ENCODE data around the gene KRTAP13-4. TPM values are rescaled to one million over a fixed set of nuclear protein-coding genes. Genes with fewer than 3 reads are reported as not detected.

KRTAP13-4 gene
- not detected for total RNA-seq
- long read RNA-seq: 0 reads

- ATAC-seq (no peak), DNase-seq (ENCODE audit: missing footprints) (no peak)
- intact Hi-C loops (cut with DNase I): no loop called here
Observed at GRCh38 chr21:30430170-30430655, at the start of gene KRTAP13-4. Gene KRTAP13-4, plus strand, starts transcription at chr21:30430220. Its CDS starts 56 bp downstream, at chr21:30430276.

- intact Hi-C loops (cut with DNase I): no loop called here
- ATAC-seq: no peak
- no peak for DNase-seq (ENCODE audit: missing footprints)
Observed at GRCh38 chr21:30382201-30382600, 47.8 kb upstream of the KRTAP13-4 start.

GRCh38 chr21:30391492-30392025 is 38.5 kb upstream of the KRTAP13-4 start:
- intact Hi-C loops (cut with DNase I): no loop called here
- ATAC-seq: no peak
- no peak for DNase-seq (ENCODE audit: missing footprints)

- intact Hi-C loops (cut with DNase I): no loop called here
- no peak for DNase-seq (ENCODE audit: missing footprints)
- no peak for ATAC-seq
Observed at GRCh38 chr21:30395731-30396130, 34.3 kb upstream of the KRTAP13-4 start, which contains the start of gene KRTAP13-1. Gene KRTAP13-1, plus strand, starts transcription at chr21:30396031. Its CDS starts 56 bp downstream, at chr21:30396087.

- no peak for DNase-seq (ENCODE audit: missing footprints)
- peak; percentile 67 for ATAC-seq
- intact Hi-C loops (cut with DNase I): no loop called here
Observed at GRCh38 chr21:30408782-30409494, 21.1 kb upstream of the KRTAP13-4 start.

GRCh38 chr21:30415993-30416392 is 14.0 kb upstream of the KRTAP13-4 start:
- intact Hi-C loops (cut with DNase I): no loop called here
- DNase-seq (ENCODE audit: missing footprints) (no peak), ATAC-seq (no peak)

GRCh38 chr21:30425826-30426225 is 4.2 kb upstream of the KRTAP13-4 start, which contains the start of gene KRTAP13-3:
Gene KRTAP13-3, minus strand, starts transcription at chr21:30425926. Its CDS starts 14 bp downstream, at chr21:30425912.
- intact Hi-C loops (cut with DNase I): no loop called here
- ATAC-seq (no peak), DNase-seq (ENCODE audit: missing footprints) (no peak)

- intact Hi-C loops (cut with DNase I): no loop called here
- no peak for ATAC-seq
- no peak for DNase-seq (ENCODE audit: missing footprints)
Observed at GRCh38 chr21:30426731-30427130, 3.3 kb upstream of the KRTAP13-4 start.

- DNase-seq (ENCODE audit: missing footprints): no peak
- peak; percentile 26 for ATAC-seq
- intact Hi-C loops (cut with DNase I): no loop called here
Observed at GRCh38 chr21:30434033-30434631, 4.1 kb downstream of the KRTAP13-4 start.

- intact Hi-C loops (cut with DNase I): no loop called here
- no peak for ATAC-seq
- no peak for DNase-seq (ENCODE audit: missing footprints)
Observed at GRCh38 chr21:30437010-30437565, 7.1 kb downstream of the KRTAP13-4 start.

- ATAC-seq (no peak), DNase-seq (ENCODE audit: missing footprints) (no peak)
- intact Hi-C loops (cut with DNase I): loop anchor here (5.0 to 10.0 kb wide), 2 partner anchors 292 to 645 kb away; no protein-coding TSS in a partner anchor
Observed at GRCh38 chr21:30439975-30440374, 10.0 kb downstream of the KRTAP13-4 start, which contains the start of gene KRTAP15-1. Gene KRTAP15-1, plus strand, starts transcription at chr21:30440275. Its CDS starts 53 bp downstream, at chr21:30440328.

GRCh38 chr21:30443226-30443625 is 13.2 kb downstream of the KRTAP13-4 start:
- DNase-seq (ENCODE audit: missing footprints) (no peak), ATAC-seq (no peak)
- intact Hi-C loops (cut with DNase I): loop anchor here (5.0 to 10.0 kb wide), 2 partner anchors 289 to 642 kb away; no protein-coding TSS in a partner anchor

GRCh38 chr21:30444204-30444603 is 14.2 kb downstream of the KRTAP13-4 start:
- intact Hi-C loops (cut with DNase I): loop anchor here (5.0 to 10.0 kb wide), 2 partner anchors 288 to 641 kb away; no protein-coding TSS in a partner anchor
- no peak for DNase-seq (ENCODE audit: missing footprints)

GRCh38 chr21:30447056-30447455 is 17.0 kb downstream of the KRTAP13-4 start:
- ATAC-seq: no peak
- intact Hi-C loops (cut with DNase I): loop anchor here (10.0 kb wide), 1 partner anchor 638 kb away; no protein-coding TSS in a partner anchor

More at GRCh38 chr21:30444204-30444603, 14.2 kb downstream of the KRTAP13-4 start:
- ATAC-seq: no peak

GRCh38 chr21:30448514-30448913 is 18.5 kb downstream of the KRTAP13-4 start:
- ATAC-seq (no peak), DNase-seq (ENCODE audit: missing footprints) (no peak)
- intact Hi-C loops (cut with DNase I): loop anchor here (10.0 kb wide), 1 partner anchor 636 kb away; no protein-coding TSS in a partner anchor

More at GRCh38 chr21:30447056-30447455, 17.0 kb downstream of the KRTAP13-4 start:
- no peak for DNase-seq (ENCODE audit: missing footprints)

GRCh38 chr21:30463713-30464112 is 33.7 kb downstream of the KRTAP13-4 start:
- ATAC-seq: no peak
- intact Hi-C loops (cut with DNase I): no loop called here

GRCh38 chr21:30468900-30469714 is 39.1 kb downstream of the KRTAP13-4 start:
- no peak for DNase-seq (ENCODE audit: missing footprints)
- no peak for ATAC-seq
- intact Hi-C loops (cut with DNase I): no loop called here

More at GRCh38 chr21:30463713-30464112, 33.7 kb downstream of the KRTAP13-4 start:
- no peak for DNase-seq (ENCODE audit: missing footprints)

GRCh38 chr21:30478004-30478403 is 48.0 kb downstream of the KRTAP13-4 start:
- no peak for DNase-seq (ENCODE audit: missing footprints)
- intact Hi-C loops (cut with DNase I): no loop called here
- no peak for ATAC-seq

Measured in Right ventricle myocardium inferior (tissue), 1 donor.